HG03575 (cell line): ENCODE measurements around the gene CCN5.
"Not testable (repeated sequence)": the region's sequence is repeated elsewhere in the genome, so short reads cannot be mapped to it uniquely, and the experiment has no call there.

Experiments used
- ATAC-seq: cut with Tn5 transposase; IDR thresholded peaks from one replicate; pipeline ENCODE4 v1.9.1; 2021; ENCODE audit not compliant: unreplicated experiment, insufficient number of reproducible peaks, low FRiP score; ENCODE audit errors: extremely low read depth

Gene CCN5

DNA sequence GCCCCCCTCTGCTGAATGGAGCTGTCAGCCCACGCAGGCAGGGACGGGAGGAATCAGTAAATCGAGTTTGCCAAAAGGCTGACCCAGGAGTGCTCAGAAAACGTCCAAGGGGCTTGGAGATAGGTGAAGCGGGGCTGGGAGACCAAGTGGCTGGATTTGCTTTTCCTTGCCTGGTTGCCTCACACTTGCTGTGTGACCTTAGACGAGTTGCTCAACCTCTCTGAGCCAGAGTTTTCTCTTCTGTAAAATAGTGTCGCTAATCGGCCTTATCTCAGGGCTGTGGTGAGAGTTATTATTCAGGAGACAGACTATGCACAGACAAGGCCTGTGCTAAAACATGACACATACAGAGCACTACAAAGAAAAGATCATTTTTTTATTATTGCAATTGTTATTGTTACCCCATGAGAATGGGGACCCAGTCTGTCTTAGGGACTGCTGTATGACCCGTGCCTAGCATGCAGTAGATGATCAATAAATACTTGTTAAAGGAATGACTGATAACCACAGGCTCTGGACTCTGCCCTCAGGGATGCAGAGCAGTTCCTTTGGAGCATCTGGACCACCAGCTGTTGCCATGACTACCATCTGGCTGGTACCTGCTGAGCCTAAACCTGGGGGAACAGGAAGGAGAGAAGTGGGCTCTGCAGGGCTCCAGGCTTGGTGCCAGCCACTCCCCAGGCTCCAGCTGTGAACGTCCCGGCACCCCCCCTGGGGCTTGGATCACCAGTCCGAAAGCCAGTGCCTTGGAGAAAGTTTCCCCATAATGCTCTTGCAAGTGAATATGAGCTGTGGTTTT lies 31.4 kb downstream of the CCN5 start:
- no peak for ATAC-seq

DNA sequence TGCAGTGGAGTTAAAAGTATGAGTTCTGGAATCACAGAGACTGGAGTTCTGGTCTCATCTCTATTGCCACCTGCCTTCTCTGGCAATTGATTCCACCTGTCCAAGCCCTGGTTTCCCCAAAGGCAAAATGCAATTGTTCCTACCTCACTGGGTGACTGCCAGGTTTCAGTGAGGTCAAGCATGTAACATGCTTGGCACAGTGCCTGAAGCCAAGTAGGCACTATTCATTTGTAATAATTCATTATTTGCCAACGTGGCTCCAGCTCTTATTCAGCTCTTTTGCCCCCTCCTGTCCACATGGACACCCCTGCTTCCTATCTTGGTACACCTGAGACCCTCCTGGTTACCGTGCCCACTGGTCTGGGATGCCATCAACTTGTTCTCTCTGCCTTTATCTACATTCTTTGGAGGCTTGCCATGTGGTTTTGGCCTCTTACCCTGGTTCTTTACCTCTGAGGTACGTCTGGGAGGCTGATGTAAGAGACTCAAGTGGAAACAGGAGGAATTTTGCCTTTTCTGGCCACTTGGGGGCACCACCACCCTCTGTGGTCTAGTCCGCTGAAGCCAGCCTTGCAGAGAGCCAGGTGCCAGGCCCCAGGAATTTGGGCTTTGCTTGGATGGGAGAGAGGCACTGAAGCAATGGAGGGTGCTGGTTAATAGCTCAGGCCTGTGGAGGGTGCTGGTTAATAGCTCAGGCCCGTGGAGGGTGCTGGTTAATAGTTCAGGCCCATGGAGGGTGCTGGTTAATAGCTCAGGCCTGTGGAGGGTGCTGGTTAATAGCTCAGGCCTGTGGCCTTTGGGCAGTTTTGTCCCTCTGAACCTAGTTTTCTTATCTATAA lies 32.2 kb downstream of the CCN5 start:
- ATAC-seq, result no peak

DNA sequence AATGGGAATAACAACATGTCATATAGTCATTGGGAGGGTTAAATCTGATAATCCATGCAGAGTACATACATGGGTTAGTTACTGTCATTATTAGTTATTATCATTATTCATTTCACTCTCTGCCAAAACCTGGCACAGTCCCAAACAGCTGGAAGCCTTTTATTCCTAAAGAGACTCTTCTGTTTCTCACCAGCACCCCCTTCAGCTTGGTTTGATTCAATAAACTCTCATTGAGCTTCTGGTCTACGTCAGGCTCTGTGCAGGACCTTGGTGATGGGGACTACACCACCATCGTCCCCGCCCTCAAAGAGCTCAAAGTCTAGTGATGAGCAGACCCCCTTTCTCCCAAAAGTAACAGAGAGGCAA lies 32.8 kb downstream of the CCN5 start:
- no peak for ATAC-seq

DNA sequence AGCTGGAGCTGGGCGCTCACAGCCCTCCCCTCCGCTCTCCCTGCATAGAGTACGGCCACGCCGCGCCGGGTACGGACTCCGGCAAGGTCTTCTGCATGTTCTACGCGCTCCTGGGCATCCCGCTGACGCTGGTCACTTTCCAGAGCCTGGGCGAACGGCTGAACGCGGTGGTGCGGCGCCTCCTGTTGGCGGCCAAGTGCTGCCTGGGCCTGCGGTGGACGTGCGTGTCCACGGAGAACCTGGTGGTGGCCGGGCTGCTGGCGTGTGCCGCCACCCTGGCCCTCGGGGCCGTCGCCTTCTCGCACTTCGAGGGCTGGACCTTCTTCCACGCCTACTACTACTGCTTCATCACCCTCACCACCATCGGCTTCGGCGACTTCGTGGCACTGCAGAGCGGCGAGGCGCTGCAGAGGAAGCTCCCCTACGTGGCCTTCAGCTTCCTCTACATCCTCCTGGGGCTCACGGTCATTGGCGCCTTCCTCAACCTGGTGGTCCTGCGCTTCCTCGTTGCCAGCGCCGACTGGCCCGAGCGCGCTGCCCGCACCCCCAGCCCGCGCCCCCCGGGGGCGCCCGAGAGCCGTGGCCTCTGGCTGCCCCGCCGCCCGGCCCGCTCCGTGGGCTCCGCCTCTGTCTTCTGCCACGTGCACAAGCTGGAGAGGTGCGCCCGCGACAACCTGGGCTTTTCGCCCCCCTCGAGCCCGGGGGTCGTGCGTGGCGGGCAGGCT lies 35.1 kb downstream of the CCN5 start:
- no peak for ATAC-seq

DNA sequence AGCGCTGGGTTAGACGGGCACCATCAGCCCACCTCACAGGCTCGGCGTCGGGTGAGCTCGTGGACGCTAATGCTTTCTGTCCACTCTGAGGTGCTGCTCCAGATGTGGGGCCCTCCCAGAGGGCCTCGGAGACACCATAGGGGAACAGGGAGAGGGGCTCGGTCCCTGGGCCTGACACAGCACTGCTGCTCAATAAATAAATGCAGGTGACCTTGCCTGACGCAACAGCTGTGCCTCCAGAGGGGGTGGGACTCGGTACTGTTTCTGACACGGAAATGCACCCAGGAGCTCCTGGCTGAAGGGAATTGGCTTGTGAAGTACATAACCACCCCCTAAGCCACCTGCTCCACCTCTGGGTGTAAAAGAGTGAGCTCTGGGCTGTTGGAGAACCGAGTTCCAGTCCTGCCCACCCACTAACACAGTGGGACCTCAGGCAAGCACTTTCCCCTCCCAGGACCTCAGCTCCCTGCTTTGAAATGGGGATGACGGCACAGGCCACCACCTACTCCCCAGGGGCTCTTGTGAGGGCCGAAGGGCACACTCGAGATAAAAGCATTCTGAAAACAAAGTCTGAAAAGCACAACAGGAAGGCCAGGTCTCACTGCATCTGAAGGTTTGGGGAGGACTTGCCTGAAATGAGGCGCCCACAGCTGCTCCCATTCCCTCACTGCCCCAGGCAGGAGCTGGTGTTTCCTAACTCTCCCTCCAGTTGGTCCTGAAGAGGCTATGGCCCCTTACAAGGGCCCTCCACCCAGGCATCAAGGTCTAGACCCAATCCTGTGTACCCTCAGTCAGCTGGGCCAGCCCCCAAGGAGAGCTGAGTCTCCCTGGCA lies 37.1 kb downstream of the CCN5 start:
- no peak for ATAC-seq

DNA sequence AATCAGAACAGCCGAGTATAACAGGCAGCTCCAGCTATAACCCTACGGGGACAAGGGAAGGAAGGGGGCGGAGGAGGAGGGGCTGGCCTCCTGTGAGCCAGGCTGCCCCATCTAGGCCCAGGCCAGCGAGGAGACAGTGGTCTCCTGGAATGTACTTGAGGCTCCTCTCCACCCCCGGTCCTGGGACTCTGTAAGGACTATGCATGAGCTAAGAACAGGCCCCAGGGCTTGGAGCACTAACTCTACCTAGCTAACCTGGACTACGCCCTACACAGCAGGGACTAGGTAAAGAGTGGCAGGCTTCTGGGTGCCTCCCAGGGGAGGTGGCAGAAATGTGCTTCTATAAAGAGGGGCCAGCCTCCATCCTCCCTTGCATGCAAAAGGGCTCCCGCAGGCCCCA lies 39.4 kb downstream of the CCN5 start:
- ATAC-seq, result no peak

DNA sequence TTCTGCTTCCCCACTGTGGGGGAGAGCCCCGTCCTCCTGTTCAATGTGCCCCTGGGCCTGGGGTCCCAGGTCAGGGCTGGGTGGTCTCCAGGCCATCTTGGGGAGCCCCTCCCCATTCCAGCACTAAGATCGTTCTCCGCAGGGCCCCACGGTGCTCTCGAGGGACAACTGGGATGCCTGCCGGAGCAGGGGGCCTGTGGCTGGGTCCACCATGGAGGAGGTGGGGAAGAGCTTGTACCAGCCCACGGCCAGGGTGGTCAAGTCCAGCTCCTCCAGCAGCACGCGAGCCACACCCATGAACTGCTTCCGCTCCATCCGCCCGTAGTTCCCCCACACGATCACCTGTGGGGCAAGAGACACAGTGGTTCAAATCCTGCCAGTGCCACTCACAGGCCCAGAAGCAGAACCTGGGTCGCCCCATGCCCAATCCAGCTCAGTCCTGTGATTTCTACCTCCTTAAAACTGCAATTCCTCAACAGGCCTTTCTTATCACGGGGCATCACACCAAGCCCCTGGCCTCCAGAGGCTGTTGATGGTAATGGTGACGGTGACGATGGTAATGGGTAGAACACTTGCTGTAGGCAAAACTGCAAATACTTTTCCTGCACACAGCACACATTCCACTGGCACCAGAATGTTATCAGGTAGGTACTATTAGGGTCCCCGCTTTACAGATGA lies 41.0 kb downstream of the CCN5 start:
- ATAC-seq, result no peak

DNA sequence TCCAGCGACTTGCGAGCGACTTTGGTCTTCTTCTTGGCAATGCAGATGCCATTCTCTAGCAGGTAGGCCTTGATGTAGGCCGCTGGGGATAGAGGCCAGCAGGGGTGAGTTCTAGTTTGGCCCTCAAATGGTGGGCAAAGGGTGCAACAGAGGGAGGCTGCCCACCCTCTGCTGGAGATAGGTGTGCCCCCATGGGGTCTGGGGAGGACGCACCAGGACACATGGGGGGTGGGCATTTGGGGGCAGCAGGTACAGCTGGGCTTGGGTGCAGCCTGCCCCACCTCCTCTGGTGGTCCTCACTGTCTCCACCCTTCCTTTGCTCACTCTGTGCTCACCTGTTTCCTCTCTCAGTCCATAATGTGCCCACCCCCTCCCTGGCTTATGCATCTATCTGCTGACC lies 41.8 kb downstream of the CCN5 start:
- no peak for ATAC-seq

DNA sequence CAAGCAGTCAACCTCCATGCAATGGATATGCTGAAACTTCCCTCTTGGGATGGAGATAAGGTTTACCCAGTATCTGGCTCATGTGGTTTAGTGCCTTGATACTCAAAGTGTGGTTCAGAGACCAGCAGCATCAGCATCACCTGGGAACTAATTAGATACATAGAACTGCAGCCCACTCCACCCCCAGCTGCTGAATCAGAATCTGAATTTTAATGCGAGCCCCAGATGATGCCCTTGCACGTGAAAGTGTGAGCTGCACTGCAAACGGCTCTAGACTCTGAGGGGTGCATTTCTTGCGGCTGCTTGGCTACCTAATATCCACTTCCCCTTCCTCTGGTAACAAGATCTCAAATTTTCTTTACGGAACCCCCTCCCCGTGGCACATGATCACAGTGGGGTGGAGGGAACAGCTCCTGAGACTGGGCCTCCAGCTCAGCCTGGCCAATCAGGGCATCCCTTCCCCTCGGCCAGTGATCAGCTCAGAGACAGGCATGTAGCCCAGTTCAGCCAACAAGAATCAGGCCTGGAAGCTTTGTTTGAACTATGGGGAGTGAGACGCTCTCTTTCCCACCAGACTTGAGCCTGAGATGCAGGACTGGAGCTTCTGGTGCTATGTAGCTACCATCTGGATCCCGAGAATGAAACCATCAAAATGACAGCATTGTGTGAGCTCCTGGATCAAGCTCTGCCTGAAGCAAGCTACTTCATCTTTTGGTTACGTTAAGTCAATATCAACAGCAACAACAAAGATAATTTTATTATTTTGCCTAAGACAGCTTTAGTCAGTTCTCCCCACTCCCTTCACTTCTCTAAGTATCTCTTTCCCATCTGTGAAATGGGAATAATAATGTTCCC lies 43.3 kb downstream of the CCN5 start:
- ATAC-seq, result no peak

DNA sequence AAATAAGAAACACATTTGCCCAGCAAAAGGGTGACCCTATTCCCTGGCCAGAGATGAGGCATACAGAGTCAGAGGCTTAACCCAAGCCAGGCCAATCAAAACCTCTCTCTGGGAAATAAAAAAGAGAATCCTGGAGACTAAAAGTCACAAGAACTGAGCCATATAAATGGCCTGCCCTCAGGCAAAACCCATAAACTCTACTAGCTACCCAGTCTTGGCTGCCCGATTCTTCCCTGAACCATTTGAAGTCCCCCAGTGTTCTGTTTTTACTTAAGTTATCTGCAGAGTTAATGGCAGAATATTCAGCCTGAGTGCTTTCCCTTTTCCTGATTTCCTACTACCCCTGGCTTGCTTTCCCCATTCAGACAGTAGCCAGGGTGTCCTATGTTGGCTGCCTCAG lies 44.4 kb downstream of the CCN5 start:
- no peak for ATAC-seq

DNA sequence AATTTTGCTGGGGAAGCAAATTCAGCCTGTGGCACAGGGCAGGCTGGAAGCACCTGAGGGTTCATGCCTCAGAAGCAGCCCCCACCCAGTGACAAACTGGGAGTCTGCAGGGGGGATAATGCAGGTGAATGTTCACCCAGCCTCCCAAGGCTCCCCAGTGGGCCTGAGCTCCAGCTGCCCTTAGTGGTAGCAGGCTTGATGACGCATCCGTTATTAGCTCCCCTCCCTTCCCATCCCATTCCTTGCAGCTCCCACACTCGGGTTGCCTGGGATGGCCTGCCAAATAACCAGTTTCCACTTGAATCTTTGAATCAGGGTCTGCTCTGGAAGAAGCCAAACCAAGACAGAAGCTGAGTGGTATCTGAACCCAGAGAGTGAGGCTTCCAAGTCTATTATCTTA lies 46.3 kb downstream of the CCN5 start:
- no peak for ATAC-seq

DNA sequence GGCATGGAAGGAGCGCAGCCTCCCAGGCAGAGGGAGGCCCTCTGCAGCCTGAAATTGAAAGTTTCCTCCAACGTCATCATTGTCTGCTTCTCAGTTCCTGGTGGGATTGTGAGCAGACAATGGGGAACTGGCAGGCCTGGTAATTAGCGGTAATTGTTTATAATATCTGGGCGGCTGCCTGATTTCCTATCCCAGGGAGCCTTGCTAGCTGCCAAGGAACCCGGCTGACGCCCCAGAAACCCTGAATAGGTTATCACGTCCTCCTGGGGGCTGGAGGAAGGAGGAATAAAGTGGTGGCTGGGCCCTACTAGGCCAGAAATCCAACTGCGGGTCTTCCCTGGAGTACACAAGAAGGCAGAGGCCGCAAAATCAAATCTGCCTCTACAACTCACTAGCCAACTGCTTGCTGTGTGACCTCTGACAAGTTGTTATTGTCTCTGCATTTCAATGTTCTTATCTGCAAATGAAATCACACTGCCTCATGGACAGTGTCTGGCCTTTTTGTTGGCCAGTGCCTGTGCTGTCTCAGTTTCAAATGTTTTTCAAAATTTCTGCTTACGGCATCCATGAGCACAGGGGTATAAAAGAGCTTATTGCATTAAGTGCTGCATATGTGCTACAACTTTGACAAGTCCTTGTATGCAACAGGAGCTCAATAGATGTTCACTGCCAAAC lies 47.4 kb downstream of the CCN5 start:
- ATAC-seq, result no peak

DNA sequence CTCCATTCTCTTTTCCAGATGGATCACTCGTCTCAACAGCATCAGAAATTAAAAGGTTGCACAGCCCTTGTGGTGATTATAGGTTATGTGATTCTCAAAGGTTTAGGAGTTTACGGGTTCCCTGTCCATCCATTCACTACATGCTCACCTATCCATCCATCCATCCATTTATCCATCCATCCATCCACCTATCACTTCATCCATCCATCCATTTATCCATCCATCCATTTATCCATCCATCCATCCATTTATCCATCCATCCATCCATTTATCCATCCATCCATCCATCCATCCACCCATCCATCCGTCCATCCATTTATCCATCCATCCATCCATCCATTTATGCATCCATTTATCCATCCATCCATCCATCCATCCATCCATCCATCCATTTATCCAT lies 48.6 kb downstream of the CCN5 start:
- not testable (repeated sequence) for ATAC-seq

DNA sequence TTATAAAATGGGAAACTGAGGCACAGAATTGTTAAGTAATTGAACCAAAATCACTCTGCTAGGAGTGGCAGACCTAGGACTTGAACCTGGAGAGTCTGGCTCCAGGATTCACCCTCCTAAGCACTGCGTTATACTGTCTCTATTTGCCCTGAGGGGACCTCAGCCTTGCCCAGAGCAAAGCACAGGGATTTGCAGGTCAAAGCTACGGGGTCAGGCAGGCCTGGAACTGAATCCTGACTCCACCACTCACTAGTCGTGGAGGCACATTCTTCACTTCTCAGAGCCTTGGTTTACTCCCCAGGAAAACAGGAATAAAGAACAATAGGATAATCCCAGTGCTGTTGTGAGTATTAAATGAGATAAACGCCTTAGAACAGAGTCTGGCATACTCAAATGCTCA lies 49.9 kb downstream of the CCN5 start:
- no peak for ATAC-seq

DNA sequence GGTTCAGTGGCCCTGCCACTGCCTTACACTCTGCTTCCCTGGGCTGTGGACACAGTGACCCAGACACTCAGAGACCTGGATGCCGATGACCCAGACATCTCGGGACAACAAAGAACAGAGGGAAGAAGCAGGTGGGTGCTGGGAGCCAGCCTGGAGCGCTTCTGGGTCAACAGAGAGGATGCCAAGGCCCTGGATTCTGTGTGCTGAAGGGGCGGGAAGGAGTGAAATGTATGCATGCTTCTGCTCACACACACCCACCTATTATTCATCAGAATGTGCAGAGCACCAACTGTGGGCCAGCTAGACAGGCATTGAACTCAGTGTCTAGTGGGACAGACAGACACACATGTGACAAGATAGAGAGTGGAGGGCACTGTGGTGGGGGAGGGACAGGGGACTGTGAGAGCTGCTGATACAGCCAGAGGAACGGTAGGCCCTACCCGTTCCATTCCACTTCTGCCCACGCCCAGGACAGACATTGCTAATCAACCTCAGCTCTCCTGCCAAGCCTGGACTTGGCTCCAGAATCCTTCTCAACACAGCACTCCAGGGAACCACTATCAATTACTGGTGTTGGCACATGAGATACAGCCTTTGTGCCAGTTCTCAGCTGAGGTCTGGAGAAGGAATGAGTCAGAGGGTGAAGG lies 50.7 kb downstream of the CCN5 start:
- ATAC-seq, result no peak

DNA sequence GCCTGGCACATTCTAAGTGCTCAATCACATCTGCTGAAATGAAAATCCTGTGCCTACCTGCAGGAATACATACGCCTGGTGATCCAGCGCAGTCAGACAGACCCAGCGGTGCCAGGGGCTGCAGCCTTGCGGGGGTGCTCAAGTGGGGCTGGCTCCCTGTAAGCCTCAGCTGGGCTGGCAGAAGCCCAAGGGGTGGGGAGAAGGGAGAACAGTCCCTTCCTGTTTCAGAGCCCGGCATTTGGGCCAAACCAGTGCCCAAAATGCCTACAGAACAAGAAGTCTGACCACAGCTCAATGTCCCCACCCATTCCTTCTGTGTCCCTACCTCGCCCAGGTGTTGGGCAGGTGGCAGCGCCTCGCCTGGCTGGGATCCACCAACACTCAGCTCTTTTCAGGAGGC lies 53.1 kb downstream of the CCN5 start:
- no peak for ATAC-seq
